Tibial artery (tissue), 4 donors: ENCODE data around the gene MAML2.

Source experiments
- DNase-seq, 2 donors: peaks; one replicate each; pipeline ENCODE4 v3.0.0-alpha.2; 2019
- H3K27ac ChIP-seq, 2 donors: fragments of 200-600 bp; sonication (generic) in 1 of 2; 1 replicate in 1 of 2; 2 replicates in 1 of 2; pipeline ENCODE4 v1.5.1; 2018 to 2019; ENCODE audit warnings: mild to moderate bottlenecking in 1 of 2
- H3K27me3 ChIP-seq, 2 donors: fragments of 200-600 bp; sonication (generic) in 1 of 2; one replicate each; pipeline versions ENCODE4 v1.5.1 to v1.6.0; 2016 to 2019
- H3K36me3 ChIP-seq, 3 donors: fragments of 200-600 bp; sonication (generic) in 2 of 3; one replicate each; pipeline ENCODE4 v1.5.1; 2016 to 2019; ENCODE audit warnings: mild to moderate bottlenecking in 2 of 3
- H3K4me1 ChIP-seq, 4 donors: fragments of 200-600 bp; sonication (generic) in 2 of 4; 1 replicate in 3 of 4; 2 replicates in 1 of 4; pipeline ENCODE4 v1.5.1; 2016 to 2019
- H3K4me3 ChIP-seq, 2 donors: fragments of 200-600 bp; sonication (generic) in 1 of 2; 1 replicate in 1 of 2; 2 replicates in 1 of 2; pipeline ENCODE4 v1.5.1; 2018 to 2019; ENCODE audit warnings: mild to moderate bottlenecking in 2 of 2
- H3K9me3 ChIP-seq, 3 donors: fragments of 200-600 bp; sonication (generic) in 1 of 3; one replicate each; pipeline ENCODE4 v1.5.1; 2016 to 2019
- CTCF ChIP-seq, 2 experiments: fragments of 200-600 bp in 1 of 2; fragments of 450-650 bp in 1 of 2; IDR thresholded peaks; one replicate each; pipeline ENCODE4 v1.5.1; 2017 to 2019; ENCODE audit warnings: antibody characterized with exemption in 2 of 2, mild to moderate bottlenecking in 1 of 2, moderate library complexity in 1 of 2
- intact Hi-C: fragments of 100-400 bp; cut with DNase I; formaldehyde crosslinking; loops from one replicate; pipeline ENCODE4 v1.15.0; 2023; ENCODE audit warnings: low total_unique reads

The MAML2 gene

GRCh38 chr11:95944623-95945022 lies 398.4 kb downstream of the MAML2 start:
- Histone ChIP-seq H3K27ac (no peak overlapping the region), H3K9me3 (no peaks in the 10 kb centered on the region), H3K4me1 (no peaks in the 10 kb centered on the region), H3K4me3 (no peak overlapping the region), H3K27me3 (no peaks in the 10 kb centered on the region), H3K36me3 (no peaks in the 10 kb centered on the region)
- intact Hi-C loops = no loop called here
- DNase-seq = no peak
- TF ChIP-seq CTCF (IDR thresholded peaks at IDR 0.05) = no peak

- H3K27ac ChIP-seq = no peak overlapping the region
- H3K36me3 ChIP-seq = no peaks in the 10 kb centered on the region
- TF ChIP-seq CTCF (IDR thresholded peaks at IDR 0.05) = no peak
- no peaks in the 10 kb centered on the region for H3K9me3 ChIP-seq
- DNase-seq = no peak
- no peaks in the 10 kb centered on the region for H3K4me1 ChIP-seq
- intact Hi-C loops = no loop called here
- H3K4me3 ChIP-seq = no peak overlapping the region
- no peaks in the 10 kb centered on the region for H3K27me3 ChIP-seq
These were observed 399.4 kb downstream of the MAML2 start for GRCh38 chr11:95943546-95943945.

- H3K4me3 ChIP-seq = no peak overlapping the region
- H3K9me3 ChIP-seq = no peaks in the 10 kb centered on the region
- H3K4me1 ChIP-seq = no peaks in the 10 kb centered on the region
- no peak for DNase-seq
- no peaks in the 10 kb centered on the region for H3K36me3 ChIP-seq
- intact Hi-C loops = no loop called here
- no peak overlapping the region for H3K27ac ChIP-seq
- no peaks in the 10 kb centered on the region for H3K27me3 ChIP-seq
- no peak for TF ChIP-seq CTCF (IDR thresholded peaks at IDR 0.05)
These were observed 403.9 kb downstream of the MAML2 start for GRCh38 chr11:95939091-95939490.

- H3K27ac ChIP-seq = no peak overlapping the region
- no peak for DNase-seq
- no peak overlapping the region for H3K4me3 ChIP-seq
- H3K27me3 ChIP-seq = no peaks in the 10 kb centered on the region
- no peaks in the 10 kb centered on the region for H3K36me3 ChIP-seq
- no peaks in the 10 kb centered on the region for H3K4me1 ChIP-seq
- H3K9me3 ChIP-seq = no peaks in the 10 kb centered on the region
- intact Hi-C loops = no loop called here
- TF ChIP-seq CTCF (IDR thresholded peaks at IDR 0.05) = no peak
These were observed 405.6 kb downstream of the MAML2 start for GRCh38 chr11:95937358-95937757.

GRCh38 chr11:95933594-95933993 lies 409.4 kb downstream of the MAML2 start:
- DNase-seq = no peak
- peaks cover 0 to 5% (median 0%) of the 10 kb centered on the region in 3 donors for H3K9me3 ChIP-seq
- H3K4me3 ChIP-seq = no peak overlapping the region
- no peaks in the 10 kb centered on the region for H3K36me3 ChIP-seq
- intact Hi-C loops = no loop called here
- H3K27me3 ChIP-seq = no peaks in the 10 kb centered on the region
- no peak overlapping the region for H3K27ac ChIP-seq
- no peaks in the 10 kb centered on the region for H3K4me1 ChIP-seq
- no peak for TF ChIP-seq CTCF (IDR thresholded peaks at IDR 0.05)

GRCh38 chr11:95931916-95932315 lies 411.1 kb downstream of the MAML2 start:
- Histone ChIP-seq H3K27me3 (no peaks in the 10 kb centered on the region), H3K4me1 (no peaks in the 10 kb centered on the region), H3K4me3 (no peak overlapping the region), H3K36me3 (no peaks in the 10 kb centered on the region), H3K9me3 (peaks cover 0 to 5% (median 0%) of the 10 kb centered on the region in 3 donors), H3K27ac (no peak overlapping the region)
- DNase-seq = no peak
- TF ChIP-seq CTCF (IDR thresholded peaks at IDR 0.05) = no peak
- intact Hi-C loops = no loop called here
